ENCODE data around the gene STARD3NL.
"Not testable (repeated sequence)": the region's sequence is repeated elsewhere in the genome, so short reads cannot be mapped to it uniquely, and the experiment has no call there.

STARD3NL gene

DNA sequence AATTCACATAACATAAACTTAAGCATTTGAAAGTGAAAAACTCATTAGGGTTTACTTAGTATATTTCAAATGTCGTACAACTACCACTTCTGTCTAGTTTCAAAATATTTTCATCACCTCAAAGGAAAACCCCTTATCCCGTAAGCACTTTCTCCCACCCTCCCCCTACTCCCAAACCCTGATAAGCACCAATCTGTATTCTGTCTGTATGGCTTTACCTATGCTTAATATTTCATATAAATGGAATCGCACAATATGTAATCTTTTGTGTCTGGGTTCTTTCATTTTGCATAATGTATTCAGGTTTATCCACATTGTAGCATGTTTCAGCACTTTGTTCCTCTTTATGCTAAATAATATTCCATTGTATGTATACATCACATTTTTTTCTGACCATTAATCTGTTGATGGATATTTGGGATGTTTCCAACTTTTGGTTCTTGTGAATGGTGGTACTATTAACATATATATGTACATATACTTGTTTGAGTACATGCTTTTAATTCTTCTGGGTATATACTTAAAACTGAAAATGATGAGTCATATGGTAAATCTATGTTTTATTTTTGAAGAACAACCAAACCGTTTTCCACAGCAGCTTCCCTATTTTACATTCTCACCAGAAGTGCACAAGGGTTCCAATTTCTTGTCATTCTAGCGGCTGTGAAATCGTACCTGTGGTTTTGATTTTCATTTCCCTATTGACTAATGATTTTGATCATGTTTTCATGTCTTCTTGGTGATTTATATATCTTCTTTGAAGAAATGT is 6.2 kb upstream of the STARD3NL start:
- TF ChIP-seq ZNF274 (IDR thresholded peaks at IDR 0.05; ENCODE audit: low read depth, low read length) = no peak
- no peak overlapping the region for H3K4me3 ChIP-seq (ENCODE audit: low read length)

DNA sequence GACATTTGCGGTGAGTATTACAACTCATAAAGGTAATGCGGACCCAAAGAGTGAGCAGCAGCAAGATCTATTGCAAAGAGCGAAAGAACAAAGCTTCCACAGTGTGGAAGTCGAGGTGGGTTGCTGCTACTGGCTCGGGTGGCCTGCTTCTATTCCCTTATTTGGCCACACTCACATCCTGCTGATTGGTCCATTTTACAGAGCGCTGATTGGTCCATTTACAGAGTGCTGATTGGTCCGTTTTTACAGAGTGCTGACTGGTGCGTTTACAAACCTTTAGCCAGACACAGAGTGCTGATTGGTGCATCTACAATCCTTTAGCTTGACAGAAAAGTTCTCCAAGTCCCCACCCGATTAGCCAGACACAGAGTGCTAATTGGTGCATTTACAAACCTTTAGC is 2.5 kb upstream of the STARD3NL start:
- not testable (repeated sequence) for H3K4me3 ChIP-seq (ENCODE audit: low read length)

DNA sequence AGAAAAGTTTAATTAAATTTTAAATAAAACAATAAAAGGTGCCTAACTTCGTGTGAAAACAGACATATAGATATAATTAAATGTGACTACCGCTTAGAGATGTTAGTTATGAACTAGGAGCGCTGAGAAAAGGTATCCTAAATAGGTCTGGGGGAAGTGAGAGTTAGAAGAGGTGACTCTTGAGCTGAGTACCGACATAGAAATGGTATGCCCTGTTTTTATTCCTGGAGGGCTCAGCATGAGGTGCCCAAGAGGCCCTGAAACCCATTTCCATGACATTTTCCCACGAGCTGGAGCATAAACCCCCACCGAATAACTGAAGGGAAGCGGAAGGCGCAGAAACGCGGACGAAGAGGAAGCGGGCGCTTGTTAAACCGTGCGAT is 433 bp upstream of the STARD3NL start:
- no peak for TF ChIP-seq ZNF274 (IDR thresholded peaks at IDR 0.05; ENCODE audit: low read depth, low read length)
- H3K4me3 ChIP-seq (ENCODE audit: low read length) = peak overlapping the region; percentile 83

DNA sequence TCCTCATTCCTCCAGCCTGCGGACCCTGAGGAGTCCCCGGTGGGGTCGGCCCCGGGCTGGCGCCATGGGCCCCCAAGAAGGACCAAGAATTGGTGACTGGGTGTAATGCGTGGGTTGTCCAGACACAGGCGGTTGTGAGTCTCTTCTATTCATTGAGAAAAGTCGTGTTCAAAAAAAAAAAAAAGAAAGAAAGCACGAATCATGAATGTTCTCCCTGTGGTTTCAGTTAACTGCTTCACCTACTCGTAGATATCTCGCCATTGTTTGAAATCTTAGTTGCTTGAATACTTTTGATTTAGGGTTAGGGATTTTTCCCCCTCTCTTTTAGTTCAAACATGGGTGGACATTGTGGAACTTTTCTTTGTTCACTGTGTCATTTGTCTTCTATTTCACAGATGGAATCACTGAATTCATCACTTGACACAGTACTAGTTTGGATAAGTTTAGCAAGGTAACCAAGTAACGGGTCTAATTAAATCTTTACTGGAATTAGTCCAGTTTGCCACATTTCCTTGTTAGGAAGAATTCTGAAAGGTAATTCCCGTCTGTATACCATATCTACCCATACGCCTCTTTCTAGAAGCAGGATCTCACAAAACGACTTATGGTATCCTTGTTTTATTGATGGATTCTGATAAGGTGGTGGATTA is 775 bp downstream of the STARD3NL start:
- TF ChIP-seq ZNF274 (IDR thresholded peaks at IDR 0.05; ENCODE audit: low read depth, low read length) = no peak
- peak overlapping the region; percentile 83 for H3K4me3 ChIP-seq (ENCODE audit: low read length)

DNA sequence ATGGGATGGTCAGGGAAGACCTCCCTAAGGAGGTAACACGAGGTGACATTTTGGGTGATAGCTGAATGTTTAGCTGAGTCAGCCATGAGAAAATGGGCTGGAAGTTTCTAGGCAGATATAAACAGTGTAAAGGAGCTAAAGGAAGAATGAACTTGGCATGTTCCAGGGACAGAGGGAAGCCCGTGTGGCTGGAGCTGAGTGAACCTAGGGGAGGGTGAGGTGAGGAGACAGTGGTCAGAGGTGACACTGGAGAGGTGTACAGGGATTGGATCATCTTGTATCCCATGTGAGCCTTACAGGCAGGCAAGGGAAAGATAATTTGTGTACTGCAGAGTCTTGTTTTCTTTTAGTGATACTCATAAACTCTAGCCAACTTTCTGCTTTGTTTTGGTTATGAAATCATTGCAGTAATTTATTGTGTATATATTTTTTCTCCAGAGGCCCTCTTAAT is 1.8 kb downstream of the STARD3NL start:
- TF ChIP-seq ZNF274 (IDR thresholded peaks at IDR 0.05; ENCODE audit: low read depth, low read length) = no peak
- peak overlapping the region; percentile 83 for H3K4me3 ChIP-seq (ENCODE audit: low read length)

DNA sequence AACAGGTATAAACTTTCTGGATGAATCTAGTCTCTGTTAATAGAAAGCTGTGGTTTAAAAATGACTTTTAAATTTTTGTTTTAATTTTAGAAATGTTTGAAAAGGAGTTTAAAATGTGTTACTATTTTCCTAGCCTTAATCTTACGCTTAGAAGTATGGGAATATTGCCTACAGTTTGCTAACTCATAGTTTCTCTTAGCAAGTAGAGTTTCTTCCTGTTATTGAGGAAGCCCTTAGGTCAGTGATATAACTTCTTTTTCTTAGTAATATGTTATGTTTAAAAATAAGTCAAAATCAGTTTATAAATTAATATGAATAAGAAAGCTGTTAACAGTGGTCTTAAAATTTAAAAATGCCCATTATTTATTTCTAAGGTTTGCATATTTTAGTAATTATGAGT is 3.1 kb downstream of the STARD3NL start:
- TF ChIP-seq ZNF274 (IDR thresholded peaks at IDR 0.05; ENCODE audit: low read depth, low read length) = no peak
- no peak overlapping the region; the same call in 1 of the 2 replicates for H3K4me3 ChIP-seq (ENCODE audit: low read length)

DNA sequence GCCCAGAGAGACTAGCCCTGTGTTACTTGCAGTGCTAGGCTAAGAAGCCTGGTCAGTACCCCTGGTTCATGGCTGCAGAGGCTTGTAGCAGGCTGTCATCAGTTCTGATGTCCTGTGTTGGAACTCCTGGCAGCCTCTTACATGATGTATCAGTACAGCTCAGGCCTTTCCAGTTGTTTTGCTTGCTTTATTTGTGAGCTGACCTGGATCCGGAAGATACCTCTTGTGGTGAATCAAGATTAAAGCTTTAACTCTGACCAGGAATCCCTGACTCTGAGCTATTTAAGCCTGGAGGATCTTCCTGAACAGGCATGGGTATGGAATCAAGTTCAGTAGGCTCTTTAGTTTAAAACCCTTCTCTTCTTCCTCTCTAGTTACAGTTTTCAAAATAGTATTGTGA is 4.4 kb downstream of the STARD3NL start:
- TF ChIP-seq ZNF274 (IDR thresholded peaks at IDR 0.05; ENCODE audit: low read depth, low read length) = no peak

DNA sequence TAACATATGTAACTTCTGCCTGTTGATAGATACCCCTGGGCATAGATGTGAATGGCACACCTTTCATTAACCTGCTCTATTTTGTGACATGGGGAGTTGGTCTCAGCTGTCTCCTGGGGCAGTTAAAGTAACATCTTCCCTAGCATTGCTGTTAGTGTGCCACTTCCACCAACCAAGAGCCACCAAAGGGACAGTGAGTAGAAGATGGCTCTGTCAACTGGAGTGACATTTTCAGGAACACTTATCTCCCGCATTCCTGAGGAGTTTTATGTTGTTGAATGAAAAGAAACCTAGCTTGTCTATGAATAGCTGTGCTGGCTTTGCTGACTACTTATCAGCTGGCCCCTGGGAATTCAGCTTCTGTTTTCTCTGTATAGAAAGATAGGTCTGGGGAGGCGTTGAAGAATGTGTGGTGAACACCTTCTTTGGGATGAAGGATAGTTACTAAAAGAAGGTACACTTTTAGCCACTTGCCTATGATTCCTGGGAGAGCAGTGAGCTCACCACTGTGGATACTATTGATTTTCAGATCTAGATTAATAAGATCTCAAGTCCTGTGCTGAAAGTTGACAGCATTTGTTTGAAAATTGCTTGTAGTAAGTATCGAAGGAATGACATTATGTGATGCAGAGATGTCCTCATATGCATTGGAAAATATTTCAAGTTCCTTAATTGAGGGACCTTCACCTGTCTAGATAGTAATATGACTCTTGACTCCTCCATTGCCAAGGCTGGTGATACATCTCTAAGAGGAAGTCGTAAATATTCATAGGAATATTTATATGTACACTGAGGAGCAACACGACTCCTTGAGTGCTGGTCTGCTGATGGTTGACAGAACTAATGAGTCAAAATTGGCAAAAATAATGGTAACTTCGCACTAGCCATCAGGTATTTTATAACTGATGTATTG is 7.6 kb downstream of the STARD3NL start:
- no peak overlapping the region for H3K4me3 ChIP-seq (ENCODE audit: low read length)
- no peak for TF ChIP-seq ZNF274 (IDR thresholded peaks at IDR 0.05; ENCODE audit: low read depth, low read length)

More for the DNA sequence above, 4.4 kb downstream of the STARD3NL start:
- H3K4me3 ChIP-seq (ENCODE audit: low read length) = no peak overlapping the region

DNA sequence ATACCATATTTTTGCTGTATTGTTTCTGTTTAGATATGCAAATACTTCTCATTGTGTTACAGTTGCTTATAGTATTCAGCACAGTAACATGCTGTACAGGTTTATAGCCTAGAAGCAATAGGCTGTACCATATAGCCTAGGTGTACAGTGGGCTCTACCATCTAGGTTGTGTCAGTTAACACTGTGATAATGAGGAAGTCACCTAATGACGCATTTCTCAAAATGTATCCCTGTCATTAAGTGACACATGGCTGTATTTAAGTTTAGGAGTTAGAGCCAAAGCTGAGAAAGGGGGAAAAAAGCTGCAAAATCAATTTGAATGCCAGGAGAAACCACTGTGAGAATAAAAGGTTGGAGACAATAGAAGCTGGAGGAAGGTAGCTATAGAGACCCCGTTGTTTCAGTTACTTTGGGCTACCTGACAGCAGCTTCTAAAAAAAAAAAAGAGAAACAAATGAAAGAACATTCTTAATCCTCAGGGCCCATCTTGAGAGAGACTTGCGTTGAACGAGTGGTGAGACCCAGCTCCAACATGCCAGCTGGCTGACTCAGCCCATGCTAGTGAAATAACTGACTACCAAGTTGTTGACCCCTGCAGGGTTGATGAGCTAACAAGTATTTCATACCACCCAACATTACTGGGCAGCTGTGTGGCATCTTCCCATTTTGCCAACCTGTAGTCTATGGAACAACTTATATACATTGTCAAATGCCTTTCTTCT is 8.7 kb downstream of the STARD3NL start:
- no peak for TF ChIP-seq ZNF274 (IDR thresholded peaks at IDR 0.05; ENCODE audit: low read depth, low read length)
- H3K4me3 ChIP-seq (ENCODE audit: low read length) = no peak overlapping the region

DNA sequence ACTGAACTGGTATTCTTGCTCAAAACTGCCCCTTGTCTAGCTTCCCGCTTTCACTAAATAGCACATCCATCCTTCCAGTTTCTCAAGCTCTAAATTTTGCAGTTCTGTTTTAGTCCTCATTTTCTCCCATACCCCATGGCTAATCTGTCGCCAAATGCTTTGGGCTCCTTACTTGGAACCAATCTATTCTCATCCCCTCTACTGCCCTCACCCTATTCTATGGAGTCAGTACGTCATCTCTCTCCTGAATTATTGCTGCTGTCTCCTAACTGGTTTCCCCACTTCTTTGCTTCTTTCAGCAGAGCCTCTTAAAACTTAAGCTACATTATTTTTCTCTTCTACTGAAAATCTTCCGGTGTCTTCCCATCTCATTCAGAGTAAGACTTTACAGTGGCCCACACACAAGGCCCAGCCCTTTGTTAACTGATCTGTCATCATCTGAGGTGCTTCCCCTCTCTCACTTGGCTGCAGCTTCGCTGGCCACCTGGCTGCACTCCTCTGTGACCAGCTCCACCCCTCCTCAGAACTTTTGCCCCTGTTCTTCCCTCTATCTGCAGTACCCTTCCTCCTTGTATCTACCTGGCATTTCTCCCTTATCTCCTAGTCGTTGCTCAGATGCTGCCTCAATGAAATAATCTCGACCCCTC is 9.9 kb downstream of the STARD3NL start:
- no peak for TF ChIP-seq ZNF274 (IDR thresholded peaks at IDR 0.05; ENCODE audit: low read depth, low read length)
- no peak overlapping the region for H3K4me3 ChIP-seq (ENCODE audit: low read length)

DNA sequence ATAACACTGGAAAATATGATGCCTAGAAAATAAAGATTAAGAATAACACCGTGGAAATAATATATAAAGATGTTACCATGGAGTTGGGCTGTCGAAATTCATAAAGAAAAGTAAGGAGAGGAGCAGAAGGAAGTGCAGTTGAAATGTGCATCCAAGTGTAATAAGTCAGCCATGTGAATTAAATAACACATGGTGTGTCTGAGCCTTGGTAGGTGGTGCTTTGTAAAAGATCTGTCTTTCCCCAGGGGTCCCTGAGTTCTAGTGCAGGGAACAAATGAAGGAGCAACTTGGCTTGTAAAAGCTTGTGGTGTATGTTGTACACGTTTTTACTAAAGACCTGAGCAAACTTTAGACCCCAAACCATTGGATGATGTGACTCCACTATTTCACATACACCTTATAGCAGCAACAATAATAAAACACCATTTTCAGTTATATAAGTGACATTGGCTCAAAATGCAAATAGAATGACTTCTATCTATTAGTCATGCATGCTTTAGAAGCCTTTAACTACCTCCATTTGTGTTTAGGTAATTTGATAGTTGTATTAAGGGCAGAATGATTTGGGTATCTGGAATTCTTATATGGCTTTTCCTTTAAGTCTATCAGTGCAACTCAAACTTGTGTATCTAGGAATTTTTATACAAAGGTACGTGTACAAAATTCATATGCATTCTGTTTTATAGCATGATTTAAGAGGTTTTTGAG is 11.3 kb downstream of the STARD3NL start:
- H3K4me3 ChIP-seq (ENCODE audit: low read length) = no peak overlapping the region
- no peak for TF ChIP-seq ZNF274 (IDR thresholded peaks at IDR 0.05; ENCODE audit: low read depth, low read length)

DNA sequence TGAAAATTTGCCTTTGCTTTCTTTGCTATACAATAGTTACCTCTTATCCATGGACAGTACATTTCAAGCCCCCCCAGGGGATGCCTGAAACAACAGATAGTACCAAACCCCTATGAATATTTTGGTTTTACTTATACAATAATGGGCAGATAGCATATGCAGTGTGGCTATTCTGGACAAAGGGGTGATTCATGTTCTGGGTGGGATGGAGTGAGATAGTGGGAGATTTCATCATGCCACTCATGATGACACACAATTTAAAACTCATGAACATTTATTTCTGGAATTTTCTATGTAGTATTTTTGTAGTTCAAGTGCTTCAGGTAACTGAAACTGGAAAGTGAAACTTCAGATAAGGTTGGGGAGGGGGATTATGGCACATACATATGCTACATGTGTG is 12.0 kb downstream of the STARD3NL start:
- TF ChIP-seq ZNF274 (IDR thresholded peaks at IDR 0.05; ENCODE audit: low read depth, low read length) = no peak
- no peak overlapping the region for H3K4me3 ChIP-seq (ENCODE audit: low read length)

DNA sequence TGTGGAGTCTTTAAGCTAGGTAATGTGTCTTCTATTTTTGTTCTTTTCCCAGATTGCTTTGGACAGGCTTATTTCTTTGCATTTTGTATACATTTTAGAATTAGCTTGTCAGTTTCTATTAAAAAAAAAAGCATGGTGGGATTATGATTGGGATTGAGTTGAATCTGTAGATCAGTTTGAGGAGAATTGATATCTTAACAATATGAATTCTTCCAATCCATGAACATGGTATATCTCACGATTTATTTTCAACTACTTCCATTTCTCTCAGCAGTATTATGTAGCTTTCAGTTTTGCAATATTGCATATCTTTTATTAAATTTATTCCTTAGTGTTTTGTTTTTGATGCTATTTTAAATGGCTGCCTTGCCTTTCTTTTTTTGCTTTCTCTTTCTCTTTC is 13.7 kb downstream of the STARD3NL start:
- TF ChIP-seq ZNF274 (IDR thresholded peaks at IDR 0.05; ENCODE audit: low read depth, low read length) = no peak
- H3K4me3 ChIP-seq (ENCODE audit: low read length) = no peak overlapping the region
